Sigmoid colon (tissue), 7 donors: ENCODE measurements around the gene ATF4. TPM values are rescaled to one million over a fixed set of nuclear protein-coding genes. Genes with fewer than 3 reads are reported as not detected.

Source experiments
- DNase-seq: peaks from one replicate; pipeline ENCODE4 v3.0.0-alpha.2; 2019
- H3K27ac ChIP-seq, 4 donors: fragments of 200-600 bp; sonication (generic); one replicate each; pipeline ENCODE4 v1.5.1; 2016 to 2019; ENCODE audit warnings: mild to moderate bottlenecking in 1 of 4
- H3K27me3 ChIP-seq, 3 donors: fragments of 200-600 bp; sonication (generic); one replicate each; pipeline ENCODE4 v1.5.1; 2019; ENCODE audit warnings: mild to moderate bottlenecking in 1 of 3
- H3K36me3 ChIP-seq, 4 donors: fragments of 200-600 bp; sonication (generic); one replicate each; pipeline ENCODE4 v1.5.1; 2016 to 2019
- H3K4me1 ChIP-seq, 4 donors: fragments of 200-600 bp; sonication (generic); one replicate each; pipeline ENCODE4 v1.5.1; 2017 to 2019
- H3K4me3 ChIP-seq, 4 donors: fragments of 200-600 bp; sonication (generic); one replicate each; pipeline ENCODE4 v1.5.1; 2017 to 2019; ENCODE audit warnings: mild to moderate bottlenecking in 2 of 4, moderate library complexity in 1 of 4
- H3K9me3 ChIP-seq, 4 donors: fragments of 200-600 bp in 3 of 4; sonication (generic) in 3 of 4; one replicate each; pipeline versions ENCODE4 v1.5.1 to v1.6.1; 2013 to 2019
- EP300 ChIP-seq, 4 donors: sonication (generic); formaldehyde crosslinking; IDR thresholded peaks; one replicate each; pipeline ENCODE4 v1.6.1; 2017; ENCODE audit warnings: antibody characterized with exemption in 4 of 4
- POLR2A ChIP-seq, 2 donors: fragments of 450-650 bp; IDR thresholded peaks; one replicate each; pipeline ENCODE4 v1.6.1; 2016; ENCODE audit warnings: antibody characterized with exemption in 2 of 2, mild to moderate bottlenecking in 2 of 2, moderate library complexity in 2 of 2
- POLR2AphosphoS5 ChIP-seq, 4 donors: sonication (generic); formaldehyde crosslinking; IDR thresholded peaks; one replicate each; pipeline ENCODE4 v1.6.1; 2017; ENCODE audit warnings: antibody characterized with exemption in 4 of 4
- WGBS, 2 donors: extraction: QIAGEN DNeasy Blood & Tissue Kit; methylation state at CpG; one replicate each; pipeline ENCODE4 v1.1.7; 2013; 5-methylcytosine and 5-hydroxymethylcytosine counted together
- intact Hi-C: fragments of 100-400 bp; cut with DNase I; formaldehyde crosslinking; loops from one replicate; pipeline ENCODE4 v1.15.1; 2023
- polyA plus RNA-seq, 3 donors: library from polyadenylated mRNA; stranded (reverse); fragments of 200-250 nt; gene quantifications; one replicate each; pipeline ENCODE4 v1.2.3, GENCODE V29; 2013
- total RNA-seq, 4 donors: library from RNA; depleted of rRNA; stranded (reverse); fragments of >200 nt; gene quantifications; one replicate each; pipeline ENCODE4 v1.1.0, GENCODE V29; 2016
- TF ChIP-seq, protein P1 (sequence below), 4 experiments: fragments of 450-650 bp in 3 of 4; fragments of 200-600 bp in 1 of 4; IDR thresholded peaks; one replicate each; pipeline ENCODE4 v1.5.1; 2016 to 2019; ENCODE audit warnings: antibody characterized with exemption in 4 of 4, mild to moderate bottlenecking in 3 of 4, moderate library complexity in 2 of 4
- donor health status: healthy with polysubstance abuse.
- donor health status: Bipolar disorder and iron deficiency.
- donor health status: healthy.

ATF4 gene
- total and polyA plus RNA-seq, 7 donors, result 423 to 651 (median 483) TPM

DNA sequence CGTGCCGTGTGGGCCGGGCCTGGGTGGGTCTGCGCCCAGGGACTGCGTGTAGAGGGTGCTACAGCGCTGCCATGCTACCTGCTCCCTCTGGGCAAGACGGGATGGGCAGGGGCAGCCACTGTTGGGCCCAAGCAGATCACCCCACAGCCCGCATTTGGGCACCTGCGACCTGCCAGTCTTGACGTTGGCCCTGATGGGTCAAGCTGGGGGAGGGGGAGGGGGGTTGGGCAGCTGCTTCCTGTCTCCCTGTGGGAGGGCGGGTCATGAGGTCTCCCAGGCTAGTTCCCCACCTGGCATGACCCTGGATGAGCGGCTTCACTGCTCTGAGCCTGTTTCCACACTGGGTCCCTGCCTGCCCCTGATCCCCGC is 15.0 kb downstream of the ATF4 start:
- intact Hi-C loops, result loop anchor here (2.0 kb wide), 2 partner anchors 489 to 811 kb away; partner anchors contain the start of gene ADSL
- no peaks in the 10 kb centered on the region for H3K27me3 ChIP-seq
- H3K27ac ChIP-seq, result no peak overlapping the region
- 39 to 49% methylated on average over 13 of the region's 13 CpGs for WGBS, 2 donors
- DNase-seq, result no peak
- peaks cover 0 to 2% (median 0%) of the 10 kb centered on the region in 4 donors for H3K36me3 ChIP-seq
- peaks cover 0 to 31% (median 28%) of the 10 kb centered on the region in 4 donors for H3K4me1 ChIP-seq
- no peak overlapping the region for H3K4me3 ChIP-seq
- H3K9me3 ChIP-seq, result no peaks in the 10 kb centered on the region
- no peak for TF ChIP-seq EP300 (IDR thresholded peaks at IDR 0.05)
- no peak for TF ChIP-seq POLR2AphosphoS5 (IDR thresholded peaks at IDR 0.05)
- TF ChIP-seq, protein P1, sequence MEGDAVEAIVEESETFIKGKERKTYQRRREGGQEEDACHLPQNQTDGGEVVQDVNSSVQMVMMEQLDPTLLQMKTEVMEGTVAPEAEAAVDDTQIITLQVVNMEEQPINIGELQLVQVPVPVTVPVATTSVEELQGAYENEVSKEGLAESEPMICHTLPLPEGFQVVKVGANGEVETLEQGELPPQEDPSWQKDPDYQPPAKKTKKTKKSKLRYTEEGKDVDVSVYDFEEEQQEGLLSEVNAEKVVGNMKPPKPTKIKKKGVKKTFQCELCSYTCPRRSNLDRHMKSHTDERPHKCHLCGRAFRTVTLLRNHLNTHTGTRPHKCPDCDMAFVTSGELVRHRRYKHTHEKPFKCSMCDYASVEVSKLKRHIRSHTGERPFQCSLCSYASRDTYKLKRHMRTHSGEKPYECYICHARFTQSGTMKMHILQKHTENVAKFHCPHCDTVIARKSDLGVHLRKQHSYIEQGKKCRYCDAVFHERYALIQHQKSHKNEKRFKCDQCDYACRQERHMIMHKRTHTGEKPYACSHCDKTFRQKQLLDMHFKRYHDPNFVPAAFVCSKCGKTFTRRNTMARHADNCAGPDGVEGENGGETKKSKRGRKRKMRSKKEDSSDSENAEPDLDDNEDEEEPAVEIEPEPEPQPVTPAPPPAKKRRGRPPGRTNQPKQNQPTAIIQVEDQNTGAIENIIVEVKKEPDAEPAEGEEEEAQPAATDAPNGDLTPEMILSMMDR (IDR thresholded peaks at IDR 0.05), result no peak
- TF ChIP-seq POLR2A (IDR thresholded peaks at IDR 0.05), result no peak

DNA sequence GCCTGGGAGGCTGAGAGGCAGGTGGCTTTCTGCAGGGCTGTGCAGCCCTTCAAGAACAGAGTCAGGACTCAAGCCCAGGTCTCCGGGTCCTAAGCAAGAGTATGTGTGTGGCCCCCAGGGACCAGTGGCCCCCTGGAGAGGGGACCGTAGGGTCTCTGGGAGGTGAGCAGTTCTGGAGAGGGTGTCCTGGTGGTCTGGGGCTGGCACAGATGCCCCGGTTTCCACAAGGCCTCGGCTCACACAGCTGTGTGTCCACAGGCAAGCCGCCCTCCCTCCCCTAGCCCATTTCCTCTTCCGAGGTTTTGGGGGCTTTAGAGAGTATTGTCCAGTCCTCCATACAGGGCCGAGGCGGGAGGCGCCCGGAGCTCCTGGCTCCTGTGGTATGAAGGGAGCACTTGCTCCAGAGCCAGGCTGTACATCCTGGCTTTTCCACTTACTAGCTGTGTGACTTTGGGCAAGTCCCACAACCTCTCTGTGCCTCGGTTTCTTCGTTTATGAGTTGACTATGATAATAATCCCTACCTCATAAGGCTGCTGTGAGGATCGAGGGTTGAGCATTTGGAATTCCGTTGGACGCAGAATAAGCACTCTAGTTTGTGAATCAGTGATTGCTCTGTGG is 15.6 kb downstream of the ATF4 start:
- Histone ChIP-seq H3K36me3 (no peaks in the 10 kb centered on the region), H3K4me3 (no peak overlapping the region), H3K27ac (no peak overlapping the region), H3K9me3 (no peaks in the 10 kb centered on the region), H3K4me1 (peaks cover 0 to 25% (median 22%) of the 10 kb centered on the region in 4 donors), H3K27me3 (no peaks in the 10 kb centered on the region)
- WGBS, 2 donors, result 88 to 89% methylated on average over 15 of the region's 15 CpGs
- no peak for TF ChIP-seq POLR2A (IDR thresholded peaks at IDR 0.05)
- TF ChIP-seq POLR2AphosphoS5 (IDR thresholded peaks at IDR 0.05), result no peak
- TF ChIP-seq EP300 (IDR thresholded peaks at IDR 0.05), result no peak
- TF ChIP-seq, protein P1 (IDR thresholded peaks at IDR 0.05), result no peak
- DNase-seq, result no peak
- intact Hi-C loops, result loop anchor here (2.0 kb wide), 2 partner anchors 489 to 811 kb away; partner anchors contain the start of gene ADSL

- Histone ChIP-seq H3K9me3 (no peaks in the 10 kb centered on the region), H3K27me3 (no peaks in the 10 kb centered on the region), H3K27ac (no peak overlapping the region), H3K36me3 (no peaks in the 10 kb centered on the region), H3K4me3 (no peak overlapping the region), H3K4me1 (peaks cover 0 to 17% (median 14%) of the 10 kb centered on the region in 4 donors)
- WGBS, 2 donors, result 67 to 74% methylated on average over 8 of the region's 8 CpGs
- no peak for TF ChIP-seq EP300 (IDR thresholded peaks at IDR 0.05)
- TF ChIP-seq, protein P1 (IDR thresholded peaks at IDR 0.05), result no peak
- no peak for TF ChIP-seq POLR2A (IDR thresholded peaks at IDR 0.05)
- no peak for TF ChIP-seq POLR2AphosphoS5 (IDR thresholded peaks at IDR 0.05)
- DNase-seq, result no peak
- intact Hi-C loops, result no loop called here
Observed at GRCh38 chr22:39536711-39537110, 16.3 kb downstream of the ATF4 start.

- Histone ChIP-seq H3K4me3 (no peak overlapping the region), H3K36me3 (no peaks in the 10 kb centered on the region), H3K9me3 (no peaks in the 10 kb centered on the region), H3K4me1 (peaks cover 0 to 12% (median 10%) of the 10 kb centered on the region in 4 donors), H3K27me3 (peaks cover 0 to 4% (median 0%) of the 10 kb centered on the region in 3 donors), H3K27ac (no peak overlapping the region)
- 60% methylated on average over 2 of the region's 2 CpGs for WGBS, 2 donors
- intact Hi-C loops, result no loop called here
- no peak for DNase-seq
- TF ChIP-seq, protein P1 (IDR thresholded peaks at IDR 0.05), result no peak
- TF ChIP-seq POLR2AphosphoS5 (IDR thresholded peaks at IDR 0.05) (no peak), EP300 (IDR thresholded peaks at IDR 0.05) (no peak), POLR2A (IDR thresholded peaks at IDR 0.05) (no peak)
Observed at GRCh38 chr22:39537975-39538374, 17.6 kb downstream of the ATF4 start.
